Tibial nerve (tissue), 4 donors: Measurements from ENCODE around the gene TM4SF20. TPM values are rescaled to one million over a fixed set of nuclear protein-coding genes. Genes with fewer than 3 reads are reported as not detected.
A peak's percentile ranks its signal among the peaks of the same experiment; 100 is the strongest.

Experiments
- DNase-seq, 2 donors: peaks; one replicate each; pipeline ENCODE4 v3.0.0-alpha.2; 2019; ENCODE audit warnings: low spot score in 2 of 2
- H3K27ac ChIP-seq, 4 donors: fragments of 200-600 bp; sonication (generic) in 3 of 4; one replicate each; pipeline ENCODE4 v1.5.1; 2017 to 2019; ENCODE audit warnings: mild to moderate bottlenecking in 1 of 4
- H3K27me3 ChIP-seq, 2 donors: fragments of 200-600 bp; sonication (generic) in 1 of 2; one replicate each; pipeline versions ENCODE4 v1.5.1 to v1.6.0; 2017 to 2019
- H3K36me3 ChIP-seq, 3 donors: fragments of 200-600 bp; sonication (generic); one replicate each; pipeline ENCODE4 v1.5.1; 2018 to 2019
- H3K4me1 ChIP-seq, 4 donors: fragments of 200-600 bp; sonication (generic) in 3 of 4; one replicate each; pipeline ENCODE4 v1.5.1; 2017 to 2019
- H3K4me3 ChIP-seq, 4 donors: fragments of 200-600 bp; sonication (generic) in 3 of 4; one replicate each; pipeline ENCODE4 v1.5.1; 2017 to 2019; ENCODE audit warnings: mild to moderate bottlenecking in 1 of 4, moderate library complexity in 1 of 4
- H3K9me3 ChIP-seq, 4 donors: fragments of 200-600 bp; sonication (generic) in 3 of 4; one replicate each; pipeline ENCODE4 v1.5.1; 2017 to 2019
- CTCF ChIP-seq, 5 experiments: fragments of 200-600 bp in 3 of 5; fragments of 450-650 bp in 2 of 5; sonication (generic) in 3 of 5; IDR thresholded peaks; one replicate each; pipeline ENCODE4 v1.5.1; 2016 to 2019; ENCODE audit warnings: antibody characterized with exemption in 5 of 5, mild to moderate bottlenecking in 3 of 5, moderate library complexity in 2 of 5
- EP300 ChIP-seq, 2 donors: sonication (generic); formaldehyde crosslinking; IDR thresholded peaks; one replicate each; pipeline ENCODE4 v1.6.1; 2017; ENCODE audit warnings: antibody characterized with exemption in 2 of 2, mild to moderate bottlenecking in 1 of 2
- POLR2A ChIP-seq, 2 donors: fragments of 450-650 bp; IDR thresholded peaks; one replicate each; pipeline ENCODE4 v1.6.1; 2017; ENCODE audit warnings: antibody characterized with exemption in 2 of 2, mild to moderate bottlenecking in 2 of 2, moderate library complexity in 2 of 2
- WGBS, 2 donors: methylation state at CpG; one replicate each; pipeline ENCODE4 v1.1.5; 2018; 5-methylcytosine and 5-hydroxymethylcytosine counted together
- total RNA-seq, 4 donors: library from RNA; depleted of rRNA; stranded (reverse); fragments of >200 nt; gene quantifications; one replicate each; pipeline ENCODE4 v1.1.0, GENCODE V29; 2016

The TM4SF20 gene
- total RNA-seq: not detected

- TF ChIP-seq POLR2A (IDR thresholded peaks at IDR 0.05) (no peak), CTCF (IDR thresholded peaks at IDR 0.05) (no peak), EP300 (IDR thresholded peaks at IDR 0.05) (no peak)
- Histone ChIP-seq H3K27me3 (no peaks in the 10 kb centered on the region), H3K4me1 (no peaks in the 10 kb centered on the region), H3K27ac (no peak within 1 kb of the TSS), H3K4me3 (no peak within 1 kb of the TSS), H3K9me3 (no peaks in the 10 kb centered on the region), H3K36me3 (no peaks in the 10 kb centered on the region)
- DNase-seq: no peak
- WGBS, 2 donors: 86 to 91% methylated on average over 4 of the region's 4 CpGs
These were observed at the start of gene TM4SF20 for GRCh38 chr2:227379095-227379494. Gene TM4SF20, minus strand, starts transcription at chr2:227379306. Its CDS starts 38 bp downstream, at chr2:227379268.

DNA sequence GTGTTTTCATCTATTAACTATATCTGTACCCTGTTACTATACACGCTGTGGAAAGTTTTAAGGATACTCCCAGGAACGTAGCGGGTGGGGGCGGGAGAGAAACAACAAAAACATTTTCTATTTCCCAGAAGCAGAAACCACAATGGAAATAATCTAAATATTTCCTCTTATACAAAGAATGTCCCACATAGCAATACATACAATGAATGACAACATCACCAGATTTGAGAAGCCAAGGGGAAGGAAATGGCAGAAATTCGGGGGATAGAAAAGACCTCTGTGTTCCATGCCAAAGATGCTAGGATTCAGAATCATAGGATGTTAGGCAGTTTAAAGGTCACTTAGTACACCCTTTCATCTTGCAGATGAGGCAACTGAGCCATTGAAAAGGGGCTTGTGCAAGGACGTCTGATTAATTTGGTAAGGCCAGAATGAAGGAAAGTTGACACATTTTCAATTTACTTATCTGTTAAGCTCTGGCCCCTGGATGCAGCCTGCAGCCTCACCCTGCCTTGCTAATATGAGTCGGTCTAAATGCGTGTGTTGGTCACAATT, 49.7 kb upstream of the TM4SF20 start:
- Histone ChIP-seq H3K9me3 (peaks cover 0 to 10% (median 5%) of the 10 kb centered on the region in 4 donors), H3K4me3 (no peak overlapping the region), H3K27ac (no peak overlapping the region), H3K36me3 (no peaks in the 10 kb centered on the region), H3K27me3 (no peaks in the 10 kb centered on the region), H3K4me1 (no peaks in the 10 kb centered on the region)
- DNase-seq: no peak
- no peak for TF ChIP-seq EP300 (IDR thresholded peaks at IDR 0.05)
- TF ChIP-seq POLR2A (IDR thresholded peaks at IDR 0.05): no peak
- no peak for TF ChIP-seq CTCF (IDR thresholded peaks at IDR 0.05)
- 39 to 41% methylated on average over 8 of the region's 8 CpGs for WGBS, 2 donors

GRCh38 chr2:227423656-227424499, 44.8 kb upstream of the TM4SF20 start:
- H3K27me3 ChIP-seq: no peaks in the 10 kb centered on the region
- no peak overlapping the region for H3K4me3 ChIP-seq
- H3K27ac ChIP-seq: no peak overlapping the region
- no peaks in the 10 kb centered on the region for H3K36me3 ChIP-seq
- H3K9me3 ChIP-seq: no peaks in the 10 kb centered on the region
- TF ChIP-seq EP300 (IDR thresholded peaks at IDR 0.05): no peak
- no peaks in the 10 kb centered on the region for H3K4me1 ChIP-seq
- WGBS, 2 donors: 67% methylated on average over 10 of the region's 10 CpGs
- DNase-seq: no peak

DNA sequence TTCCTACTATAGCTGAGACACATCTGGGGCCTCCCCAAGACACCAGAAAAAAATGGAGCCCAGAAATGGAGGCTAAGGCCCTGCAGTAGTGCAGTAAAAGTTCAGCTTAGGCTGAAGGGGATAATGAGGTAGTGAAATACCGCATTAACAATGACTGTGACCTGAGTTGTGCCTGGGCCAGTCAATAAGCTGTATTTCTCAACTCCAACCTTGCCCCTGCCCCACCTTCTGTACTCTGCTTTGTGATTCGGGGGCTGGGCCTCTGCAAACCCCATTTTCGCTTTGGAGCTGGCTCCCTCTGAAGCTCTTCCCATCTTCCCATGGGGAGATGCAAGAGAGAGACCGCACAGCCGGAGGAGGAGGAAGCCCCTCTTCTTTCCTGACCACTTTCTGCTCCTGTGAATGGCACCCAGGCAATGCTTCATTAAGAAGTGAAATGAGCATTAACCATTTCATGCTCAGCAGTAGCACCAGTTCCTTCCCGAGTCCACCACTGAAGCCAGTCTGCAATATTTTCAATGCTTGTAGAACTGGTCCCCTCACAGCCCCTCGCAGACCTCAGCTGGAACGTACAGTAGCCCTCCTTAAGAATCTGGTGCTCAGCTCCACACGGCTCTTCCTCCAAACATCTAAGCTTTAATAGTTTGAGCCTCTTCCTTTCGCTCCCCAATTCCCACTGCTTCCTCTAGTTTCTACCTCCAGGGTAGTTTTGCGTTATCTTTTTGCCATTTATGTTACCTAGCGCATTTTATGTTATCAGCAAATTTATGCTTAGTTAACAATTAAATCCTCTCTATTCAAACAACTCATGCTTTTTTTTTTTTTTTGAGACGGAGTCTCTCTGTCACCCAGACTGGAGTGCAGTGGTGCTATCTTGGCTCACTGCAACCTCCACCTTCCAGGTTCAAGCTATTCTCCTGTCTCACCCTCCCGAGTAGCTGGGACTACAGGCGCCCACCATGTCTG, 41.3 kb upstream of the TM4SF20 start:
- Histone ChIP-seq H3K4me3 (no peak overlapping the region), H3K27me3 (no peaks in the 10 kb centered on the region), H3K27ac (no peak overlapping the region), H3K36me3 (no peaks in the 10 kb centered on the region), H3K9me3 (no peaks in the 10 kb centered on the region), H3K4me1 (peaks cover 0 to 14% (median 7%) of the 10 kb centered on the region in 4 donors)
- WGBS, 2 donors: 85 to 90% methylated on average over 15 of the region's 15 CpGs
- no peak for DNase-seq
- TF ChIP-seq EP300 (IDR thresholded peaks at IDR 0.05): no peak
- no peak for TF ChIP-seq POLR2A (IDR thresholded peaks at IDR 0.05)
- no peak for TF ChIP-seq CTCF (IDR thresholded peaks at IDR 0.05)

GRCh38 chr2:227416701-227417100, 37.6 kb upstream of the TM4SF20 start:
- H3K27me3 ChIP-seq: no peaks in the 10 kb centered on the region
- WGBS, 2 donors: 68 to 77% methylated on average over 4 of the region's 4 CpGs
- no peaks in the 10 kb centered on the region for H3K9me3 ChIP-seq
- H3K4me1 ChIP-seq: peaks cover 0 to 20% (median 9%) of the 10 kb centered on the region in 4 donors
- H3K36me3 ChIP-seq: no peaks in the 10 kb centered on the region
- TF ChIP-seq CTCF (IDR thresholded peaks at IDR 0.05) (no peak), POLR2A (IDR thresholded peaks at IDR 0.05) (no peak), EP300 (IDR thresholded peaks at IDR 0.05) (no peak)
- peak overlapping the region in 2 of 4 donors; percentile 11 to 74 for H3K27ac ChIP-seq
- DNase-seq: no peak
- no peak overlapping the region for H3K4me3 ChIP-seq
